ENCODE results near the gene MRPS26. TPM values are rescaled to one million over a fixed set of nuclear protein-coding genes. Genes with fewer than 3 reads are reported as not detected.

The MRPS26 gene
- total and polyA plus RNA-seq, 9 donors = 18.4 to 65.8 (median 51.9) TPM

GRCh38 chr20:3042625-3043024 is 3.2 kb upstream of the MRPS26 start:
- intact Hi-C loops (cut with DNase I) = no loop called here
- peak; percentile 69 to 83 (median 75) for DNase-seq
- Histone ChIP-seq H3K27me3 (no peaks in the 10 kb centered on the region), H3K27ac (peak overlapping the region; percentile 32 to 95), H3K9me3 (no peaks in the 10 kb centered on the region), H3K4me3 (no peak overlapping the region), H3K36me3 (no peaks in the 10 kb centered on the region), H3K4me1 (ENCODE audit: insufficient read depth) (peaks cover 19% of the 10 kb centered on the region)
- TF ChIP-seq CTCF (IDR thresholded peaks at IDR 0.05) = no peak
- no peak for TF ChIP-seq POLR2A (IDR thresholded peaks at IDR 0.05)
- no peak for TF ChIP-seq EP300 (IDR thresholded peaks at IDR 0.05)
- 48 to 55% (median 53%) methylated on average over 5 of the region's 5 CpGs for WGBS, 3 donors

GRCh38 chr20:3043322-3043721 is 2.5 kb upstream of the MRPS26 start, which contains the start of gene GNRH2:
GNRH2 (plus strand) TSS chr20:3043622; CDS start chr20:3044415, 793 bp downstream.
- H3K9me3 ChIP-seq = no peaks in the 10 kb centered on the region
- TF ChIP-seq CTCF (IDR thresholded peaks at IDR 0.05) (no peak), POLR2A (IDR thresholded peaks at IDR 0.05) (no peak), EP300 (IDR thresholded peaks at IDR 0.05) (no peak)
- no peak for DNase-seq
- H3K4me1 ChIP-seq (ENCODE audit: insufficient read depth) = peaks cover 19% of the 10 kb centered on the region
- intact Hi-C loops (cut with DNase I) = no loop called here
- no peak within 1 kb of the TSS for H3K4me3 ChIP-seq
- H3K36me3 ChIP-seq = no peaks in the 10 kb centered on the region
- no peaks in the 10 kb centered on the region for H3K27me3 ChIP-seq
- 68 to 78% (median 78%) methylated on average over 3 of the region's 3 CpGs for whole genome bisulfite sequencing, 3 donors
- H3K27ac ChIP-seq = peak within 1 kb of the TSS; percentile 32 to 95

- intact Hi-C loops (cut with DNase I) = no loop called here
- WGBS, 3 donors = 91 to 98% (median 97%) methylated on average over 6 to 8 of the region's 8 CpGs
- TF ChIP-seq POLR2A (IDR thresholded peaks at IDR 0.05) (no peak), CTCF (IDR thresholded peaks at IDR 0.05) (no peak), EP300 (IDR thresholded peaks at IDR 0.05) (no peak)
- Histone ChIP-seq H3K36me3 (no peaks in the 10 kb centered on the region), H3K4me3 (no peak overlapping the region), H3K27ac (peak overlapping the region; percentile 26 to 95), H3K27me3 (no peaks in the 10 kb centered on the region), H3K9me3 (no peaks in the 10 kb centered on the region), H3K4me1 (ENCODE audit: insufficient read depth) (peaks cover 19% of the 10 kb centered on the region)
- peak in 4 of 5 donors; percentile 25 to 47 (median 42) for DNase-seq
These were observed 1.4 kb upstream of the MRPS26 start for GRCh38 chr20:3044336-3044965.

GRCh38 chr20:3045042-3045815 is 623 bp upstream of the MRPS26 start:
- no peaks in the 10 kb centered on the region for H3K9me3 ChIP-seq
- peak overlapping the region; percentile 84 to 95 for H3K27ac ChIP-seq
- no peak for DNase-seq
- peaks cover 19% of the 10 kb centered on the region for H3K4me1 ChIP-seq (ENCODE audit: insufficient read depth)
- TF ChIP-seq EP300 (IDR thresholded peaks at IDR 0.05) = no peak
- no peak for TF ChIP-seq POLR2A (IDR thresholded peaks at IDR 0.05)
- TF ChIP-seq CTCF (IDR thresholded peaks at IDR 0.05) = no peak
- H3K36me3 ChIP-seq = no peaks in the 10 kb centered on the region
- H3K4me3 ChIP-seq = peak overlapping the region; percentile 79
- H3K27me3 ChIP-seq = no peaks in the 10 kb centered on the region
- intact Hi-C loops (cut with DNase I) = loop anchor here in 1 of 4 donors (5.0 kb wide), 1 partner anchor 167 kb away; no protein-coding TSS in a partner anchor
- 3 to 6% (median 3%) methylated on average over 15 to 24 of the region's 24 CpGs for WGBS, 3 donors
